Stomach (tissue), 9 donors: ENCODE measurements around the gene EVA1C. TPM values are rescaled to one million over a fixed set of nuclear protein-coding genes. Genes with fewer than 3 reads are reported as not detected.
A peak's percentile ranks its signal among the peaks of the same experiment; 100 is the strongest.

Experiments
- DNase-seq, 2 donors: peaks; one replicate each; pipeline versions ENCODE4 v3.0.0 to v3.0.0-alpha.2; 2013 to 2019
- H3K27ac ChIP-seq, 5 donors: fragments of 200-600 bp in 4 of 5; sonication (generic) in 4 of 5; one replicate each; pipeline ENCODE4 v1.5.1; 2013 to 2019; ENCODE audit warnings: mild to moderate bottlenecking in 1 of 5, moderate library complexity in 1 of 5
- H3K27me3 ChIP-seq, 3 donors: fragments of 200-600 bp; sonication (generic); one replicate each; pipeline ENCODE4 v1.5.1; 2017 to 2019; ENCODE audit warnings: mixed run types in 1 of 3
- H3K36me3 ChIP-seq, 4 donors: fragments of 200-600 bp; sonication (generic); 1 replicate in 3 of 4; 2 replicates in 1 of 4; pipeline ENCODE4 v1.5.1; 2016 to 2019
- H3K4me1 ChIP-seq, 4 donors: fragments of 200-600 bp; sonication (generic); one replicate each; pipeline ENCODE4 v1.5.1; 2016 to 2019
- H3K4me3 ChIP-seq, 4 donors: fragments of 200-600 bp; sonication (generic) in 3 of 4; one replicate each; pipeline ENCODE4 v1.5.1; 2016 to 2019; ENCODE audit warnings: mild to moderate bottlenecking in 1 of 4
- H3K9me3 ChIP-seq, 4 donors: fragments of 200-600 bp; sonication (generic); one replicate each; pipeline ENCODE4 v1.5.1; 2016 to 2019
- EP300 ChIP-seq: sonication (generic); formaldehyde crosslinking; IDR thresholded peaks from one replicate; pipeline ENCODE4 v1.6.1; 2017; ENCODE audit warnings: antibody characterized with exemption
- POLR2A ChIP-seq, 4 donors: fragments of 450-650 bp; IDR thresholded peaks; one replicate each; pipeline ENCODE4 v1.6.1; 2016; ENCODE audit warnings: antibody characterized with exemption in 4 of 4, control low read depth in 2 of 4, mild to moderate bottlenecking in 1 of 4, moderate library complexity in 1 of 4
- POLR2AphosphoS5 ChIP-seq, 3 donors: sonication (generic); formaldehyde crosslinking; IDR thresholded peaks; one replicate each; pipeline ENCODE4 v1.6.1; 2016; ENCODE audit warnings: antibody characterized with exemption in 3 of 3
- WGBS, 5 donors: extraction: QIAGEN DNeasy Blood & Tissue Kit in 3 of 5; methylation state at CpG; one replicate each; pipeline versions ENCODE4 v1.1.5 to v1.1.7; 2013 to 2018; 5-methylcytosine and 5-hydroxymethylcytosine counted together
- intact Hi-C: fragments of 100-400 bp; cut with DNase I; formaldehyde crosslinking; loops from one replicate; pipeline ENCODE4 v1.15.1; 2023; ENCODE audit warnings: low total_unique reads
- polyA plus RNA-seq, 3 donors: library from polyadenylated mRNA; stranded (reverse); fragments of 200-250 nt; gene quantifications; one replicate each; pipeline ENCODE4 v1.2.3, GENCODE V29; 2013
- total RNA-seq, 5 donors: library from RNA; depleted of rRNA; stranded (reverse); fragments of >200 nt; gene quantifications; one replicate each; pipeline versions ENCODE4 v1.1.0 to v1.2.3, GENCODE V29; 2014 to 2016
- TF ChIP-seq, protein P1 (sequence below), 7 experiments: fragments of 450-650 bp in 4 of 7; fragments of 200-600 bp in 3 of 7; sonication (generic) in 3 of 7; IDR thresholded peaks; one replicate each; pipeline ENCODE4 v1.5.1; 2016 to 2019; ENCODE audit warnings: antibody characterized with exemption in 7 of 7, control low read depth in 2 of 7, mild to moderate bottlenecking in 1 of 7
- donor health status: healthy with polysubstance abuse.
- donor health status: Bipolar disorder and iron deficiency.
- donor health status: healthy.

EVA1C gene
- total and polyA plus RNA-seq, 8 donors = 10.6 to 142 (median 42.9) TPM

GRCh38 chr21:32515874-32516273, 103.4 kb downstream of the EVA1C start:
- peaks cover 0 to 25% (median 25%) of the 10 kb centered on the region in 4 donors for H3K36me3 ChIP-seq
- intact Hi-C loops = no loop called here
- TF ChIP-seq POLR2AphosphoS5 (IDR thresholded peaks at IDR 0.05) = no peak
- TF ChIP-seq EP300 = no peak
- TF ChIP-seq, protein P1, sequence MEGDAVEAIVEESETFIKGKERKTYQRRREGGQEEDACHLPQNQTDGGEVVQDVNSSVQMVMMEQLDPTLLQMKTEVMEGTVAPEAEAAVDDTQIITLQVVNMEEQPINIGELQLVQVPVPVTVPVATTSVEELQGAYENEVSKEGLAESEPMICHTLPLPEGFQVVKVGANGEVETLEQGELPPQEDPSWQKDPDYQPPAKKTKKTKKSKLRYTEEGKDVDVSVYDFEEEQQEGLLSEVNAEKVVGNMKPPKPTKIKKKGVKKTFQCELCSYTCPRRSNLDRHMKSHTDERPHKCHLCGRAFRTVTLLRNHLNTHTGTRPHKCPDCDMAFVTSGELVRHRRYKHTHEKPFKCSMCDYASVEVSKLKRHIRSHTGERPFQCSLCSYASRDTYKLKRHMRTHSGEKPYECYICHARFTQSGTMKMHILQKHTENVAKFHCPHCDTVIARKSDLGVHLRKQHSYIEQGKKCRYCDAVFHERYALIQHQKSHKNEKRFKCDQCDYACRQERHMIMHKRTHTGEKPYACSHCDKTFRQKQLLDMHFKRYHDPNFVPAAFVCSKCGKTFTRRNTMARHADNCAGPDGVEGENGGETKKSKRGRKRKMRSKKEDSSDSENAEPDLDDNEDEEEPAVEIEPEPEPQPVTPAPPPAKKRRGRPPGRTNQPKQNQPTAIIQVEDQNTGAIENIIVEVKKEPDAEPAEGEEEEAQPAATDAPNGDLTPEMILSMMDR (IDR thresholded peaks at IDR 0.05) = no peak
- no peak for TF ChIP-seq POLR2A (IDR thresholded peaks at IDR 0.05)
- H3K4me1 ChIP-seq = peaks cover 0 to 12% (median under 1%) of the 10 kb centered on the region in 4 donors
- no peaks in the 10 kb centered on the region for H3K9me3 ChIP-seq
- H3K27me3 ChIP-seq = no peaks in the 10 kb centered on the region
- no peak for DNase-seq
- H3K27ac ChIP-seq = no peak overlapping the region
- H3K4me3 ChIP-seq = no peak overlapping the region
- 28 to 47% (median 38%) methylated on average over 5 of the region's 5 CpGs for WGBS, 5 donors

DNA sequence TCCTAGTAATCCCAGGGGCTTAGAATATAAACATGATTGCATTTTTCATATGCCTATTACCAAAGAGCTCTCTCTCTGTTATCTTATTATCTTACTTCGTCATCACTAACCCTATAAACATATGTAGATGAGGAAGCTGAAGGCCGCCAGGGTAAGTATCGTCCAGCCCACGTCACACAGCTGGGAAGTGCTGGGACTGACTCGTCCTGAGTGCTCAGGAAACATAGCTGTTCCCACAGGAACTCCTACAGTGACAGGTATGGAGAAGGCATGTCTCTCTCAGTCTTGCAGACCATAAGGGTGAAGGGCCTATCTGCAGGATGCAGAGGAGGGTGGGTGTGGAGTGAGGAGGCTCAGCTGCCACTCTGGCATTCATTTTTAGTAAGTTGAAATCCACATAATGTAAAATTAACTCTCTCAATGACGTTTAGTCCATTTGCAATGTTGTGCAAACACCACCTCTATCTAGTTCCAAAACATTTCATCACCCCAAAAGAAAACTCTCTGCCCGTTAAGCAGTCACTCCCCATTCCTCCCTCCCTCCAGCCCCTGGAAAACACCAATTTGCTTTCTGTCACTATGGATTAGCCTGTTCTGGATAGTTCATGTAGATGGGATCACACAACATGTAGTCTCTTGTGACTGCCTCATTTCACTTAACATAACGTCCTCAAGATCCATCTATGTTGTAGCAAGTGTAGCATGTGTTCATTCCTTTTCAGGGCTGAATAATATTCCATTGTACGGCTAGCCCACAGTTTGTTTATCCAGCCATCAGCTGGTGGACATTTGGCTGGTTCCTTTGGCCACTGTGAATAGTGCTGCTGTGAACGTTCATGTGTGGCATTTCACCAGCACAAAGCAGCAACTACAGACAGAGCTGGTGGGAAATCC, 104.5 kb downstream of the EVA1C start:
- WGBS, 5 donors = 55 to 68% (median 59%) methylated on average over 10 of the region's 10 CpGs
- Histone ChIP-seq H3K27me3 (no peaks in the 10 kb centered on the region), H3K4me1 (peaks cover 6 to 23% (median 8%) of the 10 kb centered on the region in 4 donors), H3K9me3 (no peaks in the 10 kb centered on the region), H3K36me3 (peaks cover 0 to 19% (median 17%) of the 10 kb centered on the region in 4 donors), H3K4me3 (no peak overlapping the region), H3K27ac (peak overlapping the region in 1 of 5 donors; percentile 18)
- DNase-seq = peak in 1 of 2 donors; percentile 36
- TF ChIP-seq EP300 (no peak), POLR2AphosphoS5 (IDR thresholded peaks at IDR 0.05) (no peak), POLR2A (IDR thresholded peaks at IDR 0.05) (no peak)
- TF ChIP-seq, protein P1 (IDR thresholded peaks at IDR 0.05) = no peak
- intact Hi-C loops = no loop called here

DNA sequence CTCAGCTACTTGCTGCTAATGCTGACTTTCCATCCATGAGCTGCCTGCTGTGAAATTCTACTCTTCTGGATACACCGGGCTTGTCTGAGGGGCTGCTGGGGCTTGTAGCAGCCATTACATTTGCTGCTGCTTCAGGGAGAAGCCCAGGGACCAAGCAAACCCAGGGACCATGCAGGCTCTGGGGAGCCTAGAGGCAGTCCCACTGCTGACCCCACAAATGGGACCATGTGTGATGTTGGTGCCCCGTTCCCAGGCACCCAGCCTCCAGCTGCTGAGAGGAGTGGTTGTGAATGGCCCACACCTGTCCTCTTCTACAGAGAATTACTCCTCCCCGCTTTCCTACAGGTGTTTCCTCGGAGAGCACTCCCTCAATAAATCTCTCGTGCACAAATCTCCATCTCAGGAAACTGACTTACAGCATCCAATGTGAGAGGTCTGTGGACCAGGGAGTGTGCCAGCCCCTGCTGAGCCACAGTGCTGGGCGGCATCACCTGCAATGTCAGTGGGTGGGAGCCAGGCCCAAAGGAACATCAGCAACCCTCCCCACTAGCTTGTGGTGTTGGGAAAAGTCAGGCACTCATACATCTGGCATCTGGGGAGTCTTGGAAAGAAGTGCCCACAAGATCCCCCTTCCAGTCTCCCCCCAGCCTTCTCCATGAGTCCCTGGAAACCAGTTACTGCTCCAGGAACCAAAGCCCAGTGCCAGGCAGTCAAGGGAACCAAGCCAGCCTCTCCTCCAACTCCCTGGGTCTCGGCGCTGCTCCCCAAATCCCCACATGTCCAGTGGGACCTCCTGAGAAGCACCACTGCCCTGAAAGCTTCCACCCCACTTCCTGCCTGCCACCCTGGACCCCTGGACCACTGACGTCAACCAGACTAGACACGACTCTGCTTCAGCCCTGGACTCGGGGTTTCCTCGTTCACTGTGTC, 107.7 kb downstream of the EVA1C start:
- TF ChIP-seq POLR2AphosphoS5 (IDR thresholded peaks at IDR 0.05) (no peak), EP300 (no peak), POLR2A (IDR thresholded peaks at IDR 0.05) (no peak)
- Histone ChIP-seq H3K4me1 (peaks cover 6 to 27% (median 8%) of the 10 kb centered on the region in 4 donors), H3K27me3 (no peaks in the 10 kb centered on the region), H3K4me3 (no peak overlapping the region), H3K36me3 (peaks cover 0 to 4% (median 3%) of the 10 kb centered on the region in 4 donors), H3K27ac (peak overlapping the region; percentile 3 to 76 (median 67)), H3K9me3 (no peaks in the 10 kb centered on the region)
- no peak for DNase-seq
- 81 to 89% (median 84%) methylated on average over 12 of the region's 12 CpGs for WGBS, 5 donors
- intact Hi-C loops = no loop called here

GRCh38 chr21:32520875-32521735, 108.6 kb downstream of the EVA1C start:
- H3K4me3 ChIP-seq = no peak overlapping the region
- H3K36me3 ChIP-seq = no peaks in the 10 kb centered on the region
- peak overlapping the region in 4 of 5 donors; percentile 59 to 76 (median 71) for H3K27ac ChIP-seq
- peak; percentile 54 to 85 for DNase-seq
- no peaks in the 10 kb centered on the region for H3K27me3 ChIP-seq
- H3K9me3 ChIP-seq = no peaks in the 10 kb centered on the region
- TF ChIP-seq, protein P1 (IDR thresholded peaks at IDR 0.05) = no peak
- peak in 2 of 3 donors; percentile 7 to 45 for TF ChIP-seq POLR2AphosphoS5 (IDR thresholded peaks at IDR 0.05)
- intact Hi-C loops = no loop called here
- H3K4me1 ChIP-seq = peaks cover 6 to 21% (median 8%) of the 10 kb centered on the region in 4 donors
- WGBS, 5 donors = 37 to 57% (median 55%) methylated on average over 14 of the region's 14 CpGs
